ENCODE results near the gene E2F8.
A peak's percentile ranks its signal among the peaks of the same experiment; 100 is the strongest.

E2F8 gene

GRCh38 chr11:19244084-19244483 lies 3.3 kb upstream of the E2F8 start:
- ChIA-PET POLR2A (ENCODE audit: low non-redundant PET) (no interaction called here), CTCF (interaction anchor here (0.7 to 1.8 kb wide), 4 partner anchors 13 to 1143 kb away, joined by 3 to 10 read pairs (median 5); no protein-coding TSS in a partner anchor)
- peak; percentile 67 for DNase-seq (ENCODE audit: low spot score)
- H3K27ac ChIP-seq: peak overlapping the region; percentile 76
- TF ChIP-seq CTCF (conservative IDR thresholded peaks at IDR 0.05; ENCODE audit: low read depth): no peak

GRCh38 chr11:19243613-19244012 lies 2.9 kb upstream of the E2F8 start:
- no peak for TF ChIP-seq CTCF (conservative IDR thresholded peaks at IDR 0.05; ENCODE audit: low read depth)
- CTCF ChIA-PET: interaction anchor here (1.8 kb wide), 1 partner anchor 13 kb away, joined by 10 read pairs; no protein-coding TSS in a partner anchor
- no peak for DNase-seq (ENCODE audit: low spot score)
- POLR2A ChIA-PET (ENCODE audit: low non-redundant PET): no interaction called here
- no peak overlapping the region for H3K27ac ChIP-seq

GRCh38 chr11:19243143-19243542 lies 2.4 kb upstream of the E2F8 start:
- DNase-seq (ENCODE audit: low spot score): no peak
- POLR2A ChIA-PET (ENCODE audit: low non-redundant PET): no interaction called here
- TF ChIP-seq CTCF (conservative IDR thresholded peaks at IDR 0.05; ENCODE audit: low read depth): no peak
- peak overlapping the region; percentile 85; the same call in 1 of the 2 replicates for H3K27ac ChIP-seq
- CTCF ChIA-PET: interaction anchor here (1.8 kb wide), 1 partner anchor 13 kb away, joined by 10 read pairs; no protein-coding TSS in a partner anchor

- no peak for DNase-seq (ENCODE audit: low spot score)
- ChIA-PET CTCF (no interaction called here), POLR2A (ENCODE audit: low non-redundant PET) (no interaction called here)
- peak overlapping the region; percentile 85 for H3K27ac ChIP-seq
- TF ChIP-seq CTCF (conservative IDR thresholded peaks at IDR 0.05; ENCODE audit: low read depth): no peak
These were observed 1.6 kb upstream of the E2F8 start for GRCh38 chr11:19242179-19242932.

GRCh38 chr11:19241260-19242178 lies 774 bp upstream of the E2F8 start:
- DNase-seq (ENCODE audit: low spot score): peak; percentile 58
- ChIA-PET POLR2A (ENCODE audit: low non-redundant PET) (no interaction called here), CTCF (interaction anchor here (0.6 kb wide), 1 partner anchor 50 kb away, joined by 3 read pairs; no protein-coding TSS in a partner anchor)
- TF ChIP-seq CTCF (conservative IDR thresholded peaks at IDR 0.05; ENCODE audit: low read depth): no peak
- peak overlapping the region; percentile 85 for H3K27ac ChIP-seq

GRCh38 chr11:19239039-19239438 lies 1.7 kb downstream of the E2F8 start:
- CTCF ChIA-PET: interaction anchor here (0.8 kb wide), 1 partner anchor 307 kb away, joined by 3 read pairs; no protein-coding TSS in a partner anchor
- H3K27ac ChIP-seq: no peak overlapping the region
- no peak for TF ChIP-seq CTCF (conservative IDR thresholded peaks at IDR 0.05; ENCODE audit: low read depth)
- no peak for DNase-seq (ENCODE audit: low spot score)
- POLR2A ChIA-PET (ENCODE audit: low non-redundant PET): no interaction called here

All from RWPE1 (cell line).